NCI-H748 (cell line): Measurements from ENCODE around the gene ZNF630.
"Not testable (repeated sequence)": the region's sequence is repeated elsewhere in the genome, so short reads cannot be mapped to it uniquely, and the experiment has no call there.

Experiments used
- DNase-seq: peaks from one replicate; lab custom pipeline; 2025; ENCODE audit not compliant: unreplicated experiment; lab: John Stamatoyannopoulos, UW

The ZNF630 gene

GRCh38 chrX:48030237-48030636, 41.2 kb downstream of the ZNF630 start:
- DNase-seq: no peak

- DNase-seq: no peak
Measured at GRCh38 chrX:48028091-48028490, 43.3 kb downstream of the ZNF630 start.

GRCh38 chrX:48027545-48027944, 43.9 kb downstream of the ZNF630 start:
- DNase-seq: not testable (repeated sequence)

- peak; percentile 70 for DNase-seq
Measured at GRCh38 chrX:48025561-48025960, 45.9 kb downstream of the ZNF630 start.

- DNase-seq: no peak
Measured at GRCh38 chrX:48022738-48023137, 48.7 kb downstream of the ZNF630 start.

- DNase-seq: no peak
Measured at GRCh38 chrX:48022100-48022499, 49.3 kb downstream of the ZNF630 start.

- peak; percentile 81 for DNase-seq
Measured at GRCh38 chrX:48021026-48021900, 50.2 kb downstream of the ZNF630 start.

GRCh38 chrX:48020472-48020871, 51.0 kb downstream of the ZNF630 start:
- DNase-seq: not testable (repeated sequence)

GRCh38 chrX:48019892-48020291, 51.5 kb downstream of the ZNF630 start:
- DNase-seq: not testable (repeated sequence)

- DNase-seq: not testable (repeated sequence)
Measured at GRCh38 chrX:48016583-48017310, 54.7 kb downstream of the ZNF630 start.

- DNase-seq: not testable (repeated sequence)
Measured at GRCh38 chrX:48009445-48009960, 61.9 kb downstream of the ZNF630 start.
